MCF 10A (cell line): ENCODE results near the gene TMEM121. TPM values are rescaled to one million over a fixed set of nuclear protein-coding genes. Genes with fewer than 3 reads are reported as not detected.

Experiments used
- BruUV-seq: library from RNA; stranded (reverse); fragments of 400-500 nt; replicated peaks from 2 replicates; lab custom pipeline; 2021; lab: Mats Ljungman, UMichigan
- CTCF ChIA-PET: fragments of 300-600 bp; sonication (Branson Sonifier 250); formaldehyde crosslinking; extraction: SDS; loops from one replicate; lab custom pipeline; 2021; ENCODE audit warnings: antibody characterized with exemption, inconsistent platforms; lab: Yijun Ruan, JAX
- POLR2A ChIA-PET: fragments of 300-600, 350-650 bp; sonication (Branson Sonifier 250); formaldehyde crosslinking; extraction: SDS; loops from one replicate; lab custom pipeline; 2020; ENCODE audit warnings: antibody characterized with exemption, inconsistent platforms; lab: Yijun Ruan, JAX
- DNase-seq: peaks from one replicate; pipeline ENCODE4 v3.0.0-alpha.2; 2018; ENCODE audit not compliant: unreplicated experiment
- H3K27ac Mint-ChIP-seq: one replicate; pipeline ENCODE4 v1.8.0; 2022; ENCODE audit warnings: mild to moderate bottlenecking, low read depth, mixed read lengths; ENCODE audit not compliant: unreplicated experiment
- H3K27me3 Mint-ChIP-seq: one replicate; pipeline ENCODE4 v1.8.0; 2022; ENCODE audit warnings: mixed read lengths; ENCODE audit not compliant: insufficient read depth, unreplicated experiment
- H3K36me3 Mint-ChIP-seq: one replicate; pipeline ENCODE4 v1.8.0; 2022; ENCODE audit warnings: mild to moderate bottlenecking, moderate library complexity, mixed read lengths; ENCODE audit not compliant: insufficient read depth, unreplicated experiment
- H3K4me1 Mint-ChIP-seq: one replicate; pipeline ENCODE4 v1.8.0; 2022; ENCODE audit warnings: mixed read lengths; ENCODE audit not compliant: insufficient read depth, unreplicated experiment
- H3K4me3 Mint-ChIP-seq: one replicate; pipeline ENCODE4 v1.8.0; 2022; ENCODE audit warnings: mild to moderate bottlenecking, moderate library complexity, mixed read lengths; ENCODE audit not compliant: unreplicated experiment
- H3K9me3 Mint-ChIP-seq: one replicate; pipeline ENCODE4 v1.8.0; 2022; ENCODE audit warnings: mixed read lengths; ENCODE audit not compliant: unreplicated experiment
- CTCF ChIP-seq: fragments of 200-600 bp; IDR thresholded peaks from one replicate; pipeline ENCODE4 v1.8.0; 2022; ENCODE audit warnings: antibody characterized with exemption, mild to moderate bottlenecking; ENCODE audit not compliant: unreplicated experiment
- intact Hi-C: fragments of 100-400 bp; cut with micrococcal nuclease; formaldehyde crosslinking; loops from 2 replicates; pipeline ENCODE4 v1.14.1; 2022
- total RNA-seq: library from RNA; stranded (reverse); gene quantifications from 2 replicates; pipeline ENCODE4 v1.2.3, GENCODE V29; 2022

TMEM121 gene
- total RNA-seq, 1 experiment from 2014 or later = 0.68 TPM

GRCh38 chr14:105531894-105532623 lies 5.7 kb downstream of the TMEM121 start:
- intact Hi-C loops = no loop called here
- BruUV-seq = no TSS peak
- H3K27me3 Mint-ChIP-seq = peaks cover 35% of the 10 kb centered on the region
- no peak for TF ChIP-seq CTCF
- ChIA-PET CTCF (interaction anchor here (0.6 to 0.7 kb wide), 4 partner anchors 52 to 654 kb away, joined by 3 to 4 read pairs (median 3); partner anchors contain the start of gene TEX22), POLR2A (no interaction called here)
- no peaks in the 10 kb centered on the region for H3K9me3 Mint-ChIP-seq
- no peaks in the 10 kb centered on the region for H3K36me3 Mint-ChIP-seq
- no peak overlapping the region for H3K4me3 Mint-ChIP-seq
- no peak overlapping the region for H3K27ac Mint-ChIP-seq
- H3K4me1 Mint-ChIP-seq = no peaks in the 10 kb centered on the region
- DNase-seq = no peak

- ChIA-PET CTCF (interaction anchor here (0.6 to 0.7 kb wide), 6 partner anchors 52 to 653 kb away, joined by 3 to 4 read pairs (median 3); partner anchors contain the start of gene TEX22), POLR2A (no interaction called here)
- Mint-ChIP-seq H3K36me3 (no peaks in the 10 kb centered on the region), H3K4me1 (no peaks in the 10 kb centered on the region), H3K27ac (no peak overlapping the region), H3K9me3 (no peaks in the 10 kb centered on the region), H3K27me3 (peaks cover 39% of the 10 kb centered on the region), H3K4me3 (no peak overlapping the region)
- BruUV-seq = no TSS peak
- TF ChIP-seq CTCF = no peak
- intact Hi-C loops = no loop called here
- peak; percentile 12 for DNase-seq
Measured at GRCh38 chr14:105532735-105533141, 6.4 kb downstream of the TMEM121 start.

GRCh38 chr14:105533391-105533790 lies 7.0 kb downstream of the TMEM121 start:
- H3K36me3 Mint-ChIP-seq = no peaks in the 10 kb centered on the region
- no peak overlapping the region for H3K4me3 Mint-ChIP-seq
- TF ChIP-seq CTCF = no peak
- intact Hi-C loops = no loop called here
- no peaks in the 10 kb centered on the region for H3K9me3 Mint-ChIP-seq
- DNase-seq = no peak
- ChIA-PET POLR2A (no interaction called here), CTCF (interaction anchor here (0.6 kb wide), 3 partner anchors 70 to 163 kb away, joined by 3 read pairs; no protein-coding TSS in a partner anchor)
- H3K4me1 Mint-ChIP-seq = no peaks in the 10 kb centered on the region
- no TSS peak for BruUV-seq
- peaks cover 44% of the 10 kb centered on the region for H3K27me3 Mint-ChIP-seq
- H3K27ac Mint-ChIP-seq = no peak overlapping the region

GRCh38 chr14:105533811-105534498 lies 7.6 kb downstream of the TMEM121 start:
- H3K4me3 Mint-ChIP-seq = no peak overlapping the region
- no peaks in the 10 kb centered on the region for H3K9me3 Mint-ChIP-seq
- H3K27ac Mint-ChIP-seq = no peak overlapping the region

More at GRCh38 chr14:105533811-105534498, 7.6 kb downstream of the TMEM121 start:
- no peak for DNase-seq
- Mint-ChIP-seq H3K4me1 (no peaks in the 10 kb centered on the region), H3K36me3 (no peaks in the 10 kb centered on the region), H3K27me3 (peaks cover 49% of the 10 kb centered on the region)
- no TSS peak for BruUV-seq
- ChIA-PET POLR2A (no interaction called here), CTCF (interaction anchor here (0.6 kb wide), 1 partner anchor 164 kb away, joined by 3 read pairs; no protein-coding TSS in a partner anchor)
- no peak for TF ChIP-seq CTCF
- intact Hi-C loops = no loop called here
